Stimulated activated naive CD8-positive, alpha-beta T cell treated with anti-CD3 and anti-CD28 coated beads, Interleukin-15, amount 100 ng/mL, for 72 hours (primary cell): ENCODE measurements around the gene SHTN1.

Experiments
- ATAC-seq: fragments of 150-1000 bp; cut with Tn5 transposase; 2 replicates; pipeline ENCODE4 v1.10.0; 2021; ENCODE audit warnings: mild to moderate bottlenecking, moderate library complexity
- DNase-seq, 2 donors: peaks; one replicate each; pipeline ENCODE4 v3.0.0; 2021 to 2022
- H3K27ac Mint-ChIP-seq, 2 donors: one replicate each; pipeline ENCODE4 v1.8.0; 2022; ENCODE audit warnings: mild to moderate bottlenecking in 2 of 2, mixed read lengths in 2 of 2, moderate library complexity in 2 of 2
- H3K27me3 Mint-ChIP-seq: one replicate; pipeline ENCODE4 v1.8.0; 2022; ENCODE audit warnings: mixed read lengths
- H3K4me1 Mint-ChIP-seq: one replicate; pipeline ENCODE4 v1.8.0; 2022; ENCODE audit warnings: mild to moderate bottlenecking, mixed read lengths
- H3K4me3 Mint-ChIP-seq, 2 donors: one replicate each; pipeline ENCODE4 v1.8.0; 2022; ENCODE audit warnings: mild to moderate bottlenecking in 2 of 2, mixed read lengths in 2 of 2, moderate library complexity in 1 of 2
- H3K9me3 Mint-ChIP-seq, 2 donors: one replicate each; pipeline ENCODE4 v1.8.0; 2022; ENCODE audit warnings: mixed read lengths in 2 of 2

The SHTN1 gene

GRCh38 chr10:117005026-117005526 lies at the start of gene SHTN1:
Gene SHTN1, minus strand, starts transcription at chr10:117005187. Its CDS starts 108 bp downstream, at chr10:117005079.
- DNase-seq (peak; percentile 6 to 11), ATAC-seq (peak; percentile 70)
- Mint-ChIP-seq H3K4me3 (peak within 1 kb of the TSS; percentile 79 to 83), H3K9me3 (no peaks in the 10 kb centered on the region), H3K27me3 (peaks cover 36% of the 10 kb centered on the region), H3K4me1 (peaks cover 13% of the 10 kb centered on the region), H3K27ac (no peak within 1 kb of the TSS)

- Mint-ChIP-seq H3K9me3 (peaks cover 7 to 17% of the 10 kb centered on the region in 2 donors), H3K27me3 (peaks cover 11% of the 10 kb centered on the region), H3K4me3 (no peak overlapping the region), H3K27ac (no peak overlapping the region), H3K4me1 (no peaks in the 10 kb centered on the region)
- no peak for DNase-seq
- no peak for ATAC-seq
Measured at GRCh38 chr10:117053482-117053881, 48.5 kb upstream of the SHTN1 start.

DNA sequence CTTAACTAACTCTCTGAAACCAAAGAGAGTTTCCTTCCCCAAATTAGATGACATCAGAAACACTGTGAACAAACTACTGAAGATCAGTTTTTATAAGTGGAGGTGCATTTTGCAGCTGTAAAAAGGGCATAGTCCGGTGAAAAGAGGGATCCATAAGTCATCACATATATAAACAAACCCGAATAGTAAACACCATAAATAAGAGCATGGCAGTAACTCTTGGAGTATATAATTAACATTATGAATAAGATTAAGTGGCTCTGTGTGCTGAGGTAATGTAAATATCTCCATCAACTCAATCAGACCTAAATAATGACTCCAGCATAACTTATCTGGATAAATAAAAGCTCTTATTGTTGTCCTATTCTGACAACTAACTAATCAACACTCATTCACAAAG lies 43.0 kb upstream of the SHTN1 start:
- Mint-ChIP-seq H3K9me3 (peaks cover 20 to 23% of the 10 kb centered on the region in 2 donors), H3K4me1 (no peaks in the 10 kb centered on the region), H3K27me3 (no peaks in the 10 kb centered on the region), H3K4me3 (no peak overlapping the region), H3K27ac (no peak overlapping the region)
- ATAC-seq (no peak), DNase-seq (no peak)

GRCh38 chr10:117016266-117016665 lies 11.3 kb upstream of the SHTN1 start:
- Mint-ChIP-seq H3K9me3 (no peaks in the 10 kb centered on the region), H3K4me1 (no peaks in the 10 kb centered on the region), H3K4me3 (no peak overlapping the region), H3K27ac (no peak overlapping the region), H3K27me3 (peaks cover 8% of the 10 kb centered on the region)
- ATAC-seq (no peak), DNase-seq (no peak)

DNA sequence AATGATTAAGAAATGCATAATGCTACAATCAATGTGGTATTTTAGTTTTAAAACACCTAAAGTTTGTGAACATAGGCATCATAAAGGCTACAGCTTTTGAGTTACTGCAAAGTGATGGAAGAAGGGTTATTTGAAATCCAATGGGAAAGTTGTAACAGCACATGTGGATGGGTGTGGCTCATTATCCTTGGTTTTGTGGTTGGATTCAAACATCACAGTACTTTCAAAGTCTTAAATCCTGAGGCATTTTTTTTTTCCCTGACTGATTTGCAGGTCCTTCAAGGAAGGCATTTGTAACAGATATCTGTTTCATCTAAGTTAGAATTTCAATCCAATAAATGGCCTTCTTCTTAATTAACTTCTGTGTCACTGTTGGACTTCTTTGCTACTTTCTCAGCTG lies 9.8 kb upstream of the SHTN1 start:
- H3K27ac Mint-ChIP-seq = no peak overlapping the region
- no peak overlapping the region for H3K4me3 Mint-ChIP-seq

GRCh38 chr10:117007080-117007479 lies 2.1 kb upstream of the SHTN1 start:
- Mint-ChIP-seq H3K4me3 (no peak overlapping the region), H3K27me3 (peaks cover 36% of the 10 kb centered on the region), H3K4me1 (peaks cover 13% of the 10 kb centered on the region), H3K9me3 (no peaks in the 10 kb centered on the region), H3K27ac (no peak overlapping the region)
- DNase-seq (no peak), ATAC-seq (no peak)

More for the DNA sequence above, 9.8 kb upstream of the SHTN1 start:
- Mint-ChIP-seq H3K27me3 (peaks cover 6% of the 10 kb centered on the region), H3K4me1 (no peaks in the 10 kb centered on the region), H3K9me3 (no peaks in the 10 kb centered on the region)
- no peak for ATAC-seq
- DNase-seq = no peak

DNA sequence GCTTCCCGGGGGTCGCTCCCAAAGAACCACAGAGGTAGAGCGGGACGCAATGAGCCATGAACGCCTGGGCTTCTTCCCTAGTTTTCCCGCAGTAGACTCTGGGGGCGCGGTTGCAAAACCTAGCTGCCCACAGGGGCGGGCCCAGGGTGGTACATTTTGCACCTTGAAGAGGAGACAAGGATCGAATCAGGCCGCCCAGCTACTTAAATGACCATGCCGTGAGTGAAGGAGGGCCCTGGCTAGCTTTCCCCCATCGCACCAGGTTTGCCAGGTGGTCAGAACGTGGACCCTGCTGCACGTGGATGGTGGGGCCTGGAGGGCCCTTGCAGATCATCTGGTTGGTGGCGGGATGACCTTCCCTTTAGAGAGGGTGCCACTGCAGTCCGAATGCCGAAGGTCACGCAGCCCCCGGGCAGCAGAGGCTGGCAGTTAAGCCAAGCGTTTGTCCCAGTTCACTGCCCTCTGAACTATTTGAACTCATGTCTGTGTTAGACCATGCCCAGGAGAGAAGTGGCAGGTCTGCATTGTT lies 604 bp upstream of the SHTN1 start:
- H3K4me1 Mint-ChIP-seq = peaks cover 13% of the 10 kb centered on the region
- DNase-seq (no peak), ATAC-seq (no peak)
- H3K4me3 Mint-ChIP-seq = peak overlapping the region in 1 of 2 donors; percentile 83
- H3K9me3 Mint-ChIP-seq = no peaks in the 10 kb centered on the region
- H3K27me3 Mint-ChIP-seq = peaks cover 36% of the 10 kb centered on the region
- no peak overlapping the region for H3K27ac Mint-ChIP-seq

- no peaks in the 10 kb centered on the region for H3K9me3 Mint-ChIP-seq
- H3K4me3 Mint-ChIP-seq = peak overlapping the region; percentile 79 to 83
- peaks cover 13% of the 10 kb centered on the region for H3K4me1 Mint-ChIP-seq
- H3K27me3 Mint-ChIP-seq = peaks cover 36% of the 10 kb centered on the region
- ATAC-seq = peak; percentile 63
- peak in 1 of 2 donors; percentile 2 for DNase-seq
- H3K27ac Mint-ChIP-seq = no peak overlapping the region
Measured at GRCh38 chr10:117004227-117005025, 561 bp downstream of the SHTN1 start.

GRCh38 chr10:117003336-117003735 lies 1.7 kb downstream of the SHTN1 start:
- H3K4me3 Mint-ChIP-seq = no peak overlapping the region
- H3K27me3 Mint-ChIP-seq = peaks cover 44% of the 10 kb centered on the region
- peaks cover 13% of the 10 kb centered on the region for H3K4me1 Mint-ChIP-seq
- DNase-seq (no peak), ATAC-seq (no peak)
- no peaks in the 10 kb centered on the region for H3K9me3 Mint-ChIP-seq
- no peak overlapping the region for H3K27ac Mint-ChIP-seq

DNA sequence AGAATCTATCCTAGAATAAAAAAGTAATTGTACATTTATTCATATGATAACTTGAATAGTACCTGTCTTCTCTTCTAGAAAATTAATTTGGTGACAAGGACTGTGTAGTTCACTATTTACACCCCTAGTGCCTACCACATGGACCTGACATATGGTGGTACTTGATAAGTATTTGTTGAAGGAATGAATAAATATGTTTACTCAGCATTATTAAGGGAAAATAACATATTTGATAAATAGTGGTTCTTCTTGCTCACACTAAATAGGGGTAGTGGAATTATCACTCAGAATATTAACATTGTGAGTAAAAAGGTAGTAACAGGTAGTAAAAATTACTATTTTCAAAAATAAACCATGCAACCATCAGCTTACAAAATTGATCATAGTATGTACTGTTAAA lies 2.8 kb downstream of the SHTN1 start:
- Mint-ChIP-seq H3K27ac (no peak overlapping the region), H3K9me3 (no peaks in the 10 kb centered on the region), H3K27me3 (peaks cover 54% of the 10 kb centered on the region), H3K4me1 (peaks cover 13% of the 10 kb centered on the region), H3K4me3 (no peak overlapping the region)
- ATAC-seq (no peak), DNase-seq (no peak)

- H3K27ac Mint-ChIP-seq = no peak overlapping the region
- ATAC-seq (no peak), DNase-seq (no peak)
- H3K4me1 Mint-ChIP-seq = peaks cover 13% of the 10 kb centered on the region
- H3K27me3 Mint-ChIP-seq = peaks cover 65% of the 10 kb centered on the region
- H3K4me3 Mint-ChIP-seq = no peak overlapping the region
- H3K9me3 Mint-ChIP-seq = no peaks in the 10 kb centered on the region
Measured at GRCh38 chr10:117001144-117001543, 3.8 kb downstream of the SHTN1 start.

DNA sequence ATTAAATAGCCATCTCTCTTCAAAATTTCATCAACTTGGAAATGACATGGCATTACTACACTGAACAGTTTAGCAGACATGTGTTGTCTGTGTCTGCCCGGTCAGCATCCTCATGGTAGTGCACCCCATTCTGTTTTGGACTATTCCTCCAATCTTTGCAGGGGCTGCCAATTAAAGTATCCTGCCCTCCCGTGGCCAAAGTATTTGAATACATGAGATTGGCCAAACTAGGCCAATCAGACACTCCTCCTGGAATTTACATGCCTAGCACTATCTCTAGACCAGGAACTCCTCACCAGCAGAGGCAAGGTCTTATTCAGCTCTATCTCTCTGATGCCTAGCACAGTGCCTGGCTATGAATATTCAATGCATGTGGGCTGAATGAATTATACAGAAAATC lies 4.4 kb downstream of the SHTN1 start:
- H3K27ac Mint-ChIP-seq = no peak overlapping the region
- peaks cover 10% of the 10 kb centered on the region for H3K4me1 Mint-ChIP-seq
- no peak overlapping the region for H3K4me3 Mint-ChIP-seq
- H3K9me3 Mint-ChIP-seq = no peaks in the 10 kb centered on the region
- H3K27me3 Mint-ChIP-seq = peaks cover 60% of the 10 kb centered on the region
- no peak for DNase-seq
- ATAC-seq = no peak

GRCh38 chr10:116998172-116998571 lies 6.8 kb downstream of the SHTN1 start:
- Mint-ChIP-seq H3K4me3 (no peak overlapping the region), H3K27ac (no peak overlapping the region), H3K9me3 (no peaks in the 10 kb centered on the region), H3K4me1 (no peaks in the 10 kb centered on the region), H3K27me3 (peaks cover 36% of the 10 kb centered on the region)
- DNase-seq (no peak), ATAC-seq (no peak)

DNA sequence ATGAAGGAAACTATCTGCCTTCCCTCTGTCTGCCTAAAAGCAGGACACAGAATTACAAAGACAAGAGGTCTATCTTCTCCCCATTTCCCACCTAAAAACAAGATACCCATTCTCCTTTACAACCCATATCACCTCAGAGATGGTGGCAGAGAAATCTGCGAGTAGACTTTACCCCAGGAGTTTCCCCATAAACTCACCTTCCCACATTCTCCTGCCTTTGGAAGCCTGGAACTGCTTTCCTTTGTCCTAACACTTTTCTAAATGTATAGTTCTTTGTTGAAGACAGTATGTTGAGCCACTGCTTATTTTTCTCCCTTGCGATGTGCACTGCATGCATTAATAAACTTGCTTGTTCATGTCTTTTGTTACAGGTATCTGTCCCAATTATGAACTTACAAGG lies 8.0 kb downstream of the SHTN1 start:
- Mint-ChIP-seq H3K4me3 (no peak overlapping the region), H3K27ac (no peak overlapping the region), H3K27me3 (peaks cover 30% of the 10 kb centered on the region), H3K9me3 (no peaks in the 10 kb centered on the region), H3K4me1 (no peaks in the 10 kb centered on the region)
- DNase-seq (no peak), ATAC-seq (no peak)

DNA sequence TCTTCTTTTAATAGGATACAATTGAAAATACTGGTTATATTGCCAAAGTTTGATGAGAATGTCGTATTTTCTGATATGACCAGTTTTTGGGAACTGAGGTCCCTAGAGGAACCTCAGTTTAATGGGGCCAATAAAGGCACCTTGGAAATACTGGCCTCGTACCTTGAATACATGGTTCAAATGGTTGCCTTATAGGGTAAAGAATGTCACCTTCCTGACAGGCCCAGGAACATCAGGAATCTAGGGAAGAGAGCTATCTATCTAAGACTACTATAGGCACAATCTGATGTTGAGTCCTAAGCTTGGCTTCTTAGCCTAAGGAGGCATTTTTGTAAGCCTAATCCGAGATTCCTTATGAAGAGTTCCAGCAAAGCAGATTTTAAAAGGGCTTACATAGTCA lies 9.3 kb downstream of the SHTN1 start:
- Mint-ChIP-seq H3K4me3 (no peak overlapping the region), H3K27ac (no peak overlapping the region), H3K27me3 (peaks cover 30% of the 10 kb centered on the region), H3K4me1 (no peaks in the 10 kb centered on the region), H3K9me3 (no peaks in the 10 kb centered on the region)
- ATAC-seq = no peak
- no peak for DNase-seq

DNA sequence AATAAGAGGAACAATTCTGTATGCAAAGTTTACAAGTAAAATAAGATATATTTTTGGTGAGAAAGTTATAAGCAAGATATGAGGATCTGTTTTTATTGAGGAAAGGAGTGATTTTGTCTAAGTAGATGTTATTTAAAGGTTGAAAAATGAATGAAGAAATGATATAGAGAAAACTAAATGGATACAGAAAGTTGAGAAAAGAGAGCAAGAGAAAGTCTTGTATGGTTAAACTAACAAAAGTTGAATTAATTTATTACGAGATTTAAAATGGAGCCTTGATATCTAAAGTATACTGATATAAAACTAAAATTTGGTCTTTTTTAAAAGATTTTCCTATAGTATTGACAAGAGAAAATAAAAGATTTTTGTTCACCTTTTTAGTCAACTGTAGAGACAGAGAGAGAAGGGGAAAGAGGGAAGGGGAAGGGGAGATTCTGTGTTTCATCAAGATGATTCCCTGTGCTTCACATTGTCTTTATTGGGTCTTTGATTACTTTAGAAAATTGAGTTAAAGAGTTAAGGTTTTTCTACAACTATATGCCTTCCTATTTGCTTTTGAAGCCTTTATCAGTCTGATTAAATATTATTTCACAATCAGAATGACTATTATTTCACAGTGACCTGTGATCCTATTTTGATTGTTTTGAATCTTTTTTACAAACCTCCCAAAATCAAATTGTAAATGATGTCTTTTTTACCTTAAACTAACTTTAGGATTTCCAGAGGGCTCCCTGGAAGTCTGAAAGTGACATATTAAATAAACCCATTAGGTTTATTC lies 10.7 kb downstream of the SHTN1 start:
- Mint-ChIP-seq H3K9me3 (no peaks in the 10 kb centered on the region), H3K27ac (no peak overlapping the region), H3K4me3 (no peak overlapping the region), H3K27me3 (peaks cover 30% of the 10 kb centered on the region), H3K4me1 (no peaks in the 10 kb centered on the region)
- DNase-seq (no peak), ATAC-seq (no peak)
